Body of pancreas (tissue), 4 donors: ENCODE data around the gene PITX2. TPM values are rescaled to one million over a fixed set of nuclear protein-coding genes. Genes with fewer than 3 reads are reported as not detected.

Source experiments
- ATAC-seq: fragments of 150-250 bp; one replicate; pipeline ENCODE4 v1.9.1; 2016
- DNase-seq, 4 donors: peaks; one replicate each; pipeline ENCODE4 v3.0.0-alpha.2; 2019
- H3K27ac ChIP-seq, 4 donors: fragments of 200-600 bp; sonication (generic); 1 replicate in 3 of 4; 2 replicates in 1 of 4; pipeline versions ENCODE4 v1.5.1 to v1.6.1; 2016 to 2019; ENCODE audit warnings: mild to moderate bottlenecking in 1 of 4, mixed read lengths in 1 of 4, moderate library complexity in 1 of 4
- H3K27me3 ChIP-seq, 2 donors: fragments of 200-600 bp; sonication (generic); one replicate each; pipeline ENCODE4 v1.6.0; 2016; ENCODE audit warnings: mild to moderate bottlenecking in 1 of 2
- H3K36me3 ChIP-seq, 2 donors: fragments of 200-600 bp; sonication (generic); replicated peaks in 1 of 2; 2 replicates each; pipeline ENCODE4 v1.5.1; 2016; ENCODE audit warnings: low read depth in 2 of 2; ENCODE audit not compliant: insufficient read depth in 1 of 2
- H3K4me1 ChIP-seq: fragments of 200-600 bp; sonication (generic); one replicate; pipeline ENCODE4 v1.6.0; 2016
- H3K4me3 ChIP-seq, 2 donors: fragments of 200-600 bp; sonication (generic); 1 replicate in 1 of 2; 2 replicates in 1 of 2; pipeline ENCODE4 v1.5.1; 2016 to 2019
- H3K9me3 ChIP-seq, 3 donors: fragments of 200-600 bp; sonication (generic); 1 replicate in 2 of 3; 2 replicates in 1 of 3; pipeline ENCODE4 v1.5.1; 2016
- POLR2A ChIP-seq, 3 donors: fragments of 450-650 bp; IDR thresholded peaks; one replicate each; pipeline ENCODE4 v1.6.1; 2016; ENCODE audit warnings: antibody characterized with exemption in 3 of 3, mild to moderate bottlenecking in 2 of 3
- WGBS, 2 donors: methylation state at CpG; one replicate each; pipeline ENCODE4 v1.1.5; 2017; 5-methylcytosine and 5-hydroxymethylcytosine counted together
- intact Hi-C: fragments of 100-400 bp; cut with DNase I; formaldehyde crosslinking; loops from one replicate; pipeline ENCODE4 v1.15.1; 2023
- total RNA-seq, 2 donors: library from RNA; depleted of rRNA; stranded (reverse); fragments of >200 nt; gene quantifications; one replicate each; pipeline ENCODE4 v1.1.0, GENCODE V29; 2016
- TF ChIP-seq, protein P1 (sequence below), 7 experiments: fragments of 450-650 bp in 4 of 7; fragments of 200-600 bp in 3 of 7; sonication (generic) in 3 of 7; IDR thresholded peaks; one replicate each; pipeline ENCODE4 v1.5.1; 2016 to 2019; ENCODE audit warnings: antibody characterized with exemption in 7 of 7

PITX2 gene
- total RNA-seq, result not detected

DNA sequence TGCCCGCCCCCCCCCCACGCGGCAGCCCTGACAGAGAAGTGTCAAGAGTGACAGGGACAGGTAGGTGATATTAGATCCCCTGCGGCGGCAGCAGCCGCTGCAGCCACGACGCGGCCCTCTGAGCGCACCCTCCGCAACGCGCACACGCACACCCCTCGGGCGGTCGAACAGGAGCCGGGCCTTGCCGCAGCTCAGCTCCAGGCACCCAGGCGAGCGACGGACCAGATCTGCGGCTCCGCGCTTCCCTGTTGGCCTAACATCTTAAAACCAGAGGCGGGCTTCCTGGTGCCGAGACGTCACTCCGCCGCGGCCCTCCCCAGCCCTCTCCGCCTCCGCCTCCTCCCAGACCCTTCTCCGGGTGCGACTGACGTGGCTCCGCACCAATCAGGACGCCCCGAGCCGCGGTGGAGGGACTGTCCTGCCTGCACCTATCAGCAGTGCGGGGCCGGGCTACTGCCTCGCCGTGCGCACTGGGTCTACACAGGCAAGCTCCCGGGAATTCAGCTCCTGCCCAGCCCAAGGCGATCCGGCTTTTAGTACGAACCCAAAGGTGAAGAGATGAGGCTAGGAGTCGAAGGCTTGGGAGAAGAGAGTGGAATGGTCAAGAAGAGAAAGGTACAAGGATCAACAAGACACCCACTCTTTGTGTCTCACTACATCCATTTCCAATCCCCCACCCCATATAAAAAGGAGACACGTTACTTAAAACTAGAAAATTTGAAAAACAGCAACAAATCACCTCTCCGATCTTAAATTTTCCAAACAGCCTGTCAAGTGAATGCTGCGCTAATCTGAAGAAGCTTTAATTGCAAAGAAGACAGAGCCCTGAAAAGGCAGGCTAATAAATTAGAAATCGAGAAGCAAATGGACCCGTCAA is at the start of gene PITX2:
PITX2 (minus strand) TSS at position 237 of the 877 bp plus-strand sequence. CDS start 617 bp downstream, outside the sequence.
- DNase-seq, result peak; percentile 59 to 79 (median 68)
- Histone ChIP-seq H3K27me3 (peaks cover 0 to 76% of the 10 kb centered on the region in 2 donors), H3K9me3 (no peaks in the 10 kb centered on the region), H3K36me3 (no peaks in the 10 kb centered on the region), H3K4me1 (peaks cover 36% of the 10 kb centered on the region), H3K27ac (no peak within 1 kb of the TSS), H3K4me3 (peak within 1 kb of the TSS in 1 of 2 donors; percentile 8)
- intact Hi-C loops, result no loop called here
- ATAC-seq, result peak; percentile 77
- 3 to 8% methylated on average over 13 to 53 of the region's 56 CpGs for WGBS, 2 donors
- TF ChIP-seq, protein P1, sequence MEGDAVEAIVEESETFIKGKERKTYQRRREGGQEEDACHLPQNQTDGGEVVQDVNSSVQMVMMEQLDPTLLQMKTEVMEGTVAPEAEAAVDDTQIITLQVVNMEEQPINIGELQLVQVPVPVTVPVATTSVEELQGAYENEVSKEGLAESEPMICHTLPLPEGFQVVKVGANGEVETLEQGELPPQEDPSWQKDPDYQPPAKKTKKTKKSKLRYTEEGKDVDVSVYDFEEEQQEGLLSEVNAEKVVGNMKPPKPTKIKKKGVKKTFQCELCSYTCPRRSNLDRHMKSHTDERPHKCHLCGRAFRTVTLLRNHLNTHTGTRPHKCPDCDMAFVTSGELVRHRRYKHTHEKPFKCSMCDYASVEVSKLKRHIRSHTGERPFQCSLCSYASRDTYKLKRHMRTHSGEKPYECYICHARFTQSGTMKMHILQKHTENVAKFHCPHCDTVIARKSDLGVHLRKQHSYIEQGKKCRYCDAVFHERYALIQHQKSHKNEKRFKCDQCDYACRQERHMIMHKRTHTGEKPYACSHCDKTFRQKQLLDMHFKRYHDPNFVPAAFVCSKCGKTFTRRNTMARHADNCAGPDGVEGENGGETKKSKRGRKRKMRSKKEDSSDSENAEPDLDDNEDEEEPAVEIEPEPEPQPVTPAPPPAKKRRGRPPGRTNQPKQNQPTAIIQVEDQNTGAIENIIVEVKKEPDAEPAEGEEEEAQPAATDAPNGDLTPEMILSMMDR (IDR thresholded peaks at IDR 0.05), result no peak
- TF ChIP-seq POLR2A (IDR thresholded peaks at IDR 0.05), result no peak

GRCh38 chr4:110671679-110672078 is 48.8 kb upstream of the PITX2 start:
- Histone ChIP-seq H3K4me1 (no peaks in the 10 kb centered on the region), H3K4me3 (no peak overlapping the region), H3K36me3 (no peaks in the 10 kb centered on the region), H3K27me3 (no peaks in the 10 kb centered on the region), H3K27ac (no peak overlapping the region), H3K9me3 (no peaks in the 10 kb centered on the region)
- intact Hi-C loops, result no loop called here
- 86 to 97% methylated on average over 2 to 5 of the region's 5 CpGs for WGBS, 2 donors
- no peak for TF ChIP-seq POLR2A (IDR thresholded peaks at IDR 0.05)
- TF ChIP-seq, protein P1 (IDR thresholded peaks at IDR 0.05), result no peak
- no peak for ATAC-seq
- no peak for DNase-seq

DNA sequence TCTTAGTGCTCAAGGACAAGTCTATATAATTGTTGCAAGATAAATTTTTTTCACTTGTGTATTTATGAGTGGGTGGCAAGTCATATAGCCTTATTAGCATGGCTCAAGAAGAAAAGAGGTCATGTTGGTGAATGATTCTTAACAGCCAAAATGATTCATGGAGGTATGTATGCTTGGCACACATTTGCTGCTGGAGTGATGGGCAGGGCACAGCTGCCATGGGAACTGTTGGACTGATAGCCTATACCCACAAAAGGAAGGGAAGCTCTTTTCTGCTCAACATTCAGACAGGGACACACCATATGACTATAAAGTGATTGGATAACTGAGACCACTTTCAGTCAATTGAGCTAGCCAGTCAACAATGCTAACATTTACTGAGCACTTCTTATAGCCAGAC is 46.8 kb upstream of the PITX2 start:
- H3K36me3 ChIP-seq, result no peaks in the 10 kb centered on the region
- no peaks in the 10 kb centered on the region for H3K27me3 ChIP-seq
- no peaks in the 10 kb centered on the region for H3K9me3 ChIP-seq
- H3K4me3 ChIP-seq, result no peak overlapping the region
- TF ChIP-seq, protein P1 (IDR thresholded peaks at IDR 0.05), result no peak
- TF ChIP-seq POLR2A (IDR thresholded peaks at IDR 0.05), result no peak
- no peak overlapping the region for H3K27ac ChIP-seq
- intact Hi-C loops, result no loop called here
- H3K4me1 ChIP-seq, result no peaks in the 10 kb centered on the region
- DNase-seq (no peak), ATAC-seq (no peak)

GRCh38 chr4:110668463-110669235 is 45.8 kb upstream of the PITX2 start:
- ATAC-seq (no peak), DNase-seq (no peak)
- Histone ChIP-seq H3K36me3 (no peaks in the 10 kb centered on the region), H3K4me1 (no peaks in the 10 kb centered on the region), H3K9me3 (no peaks in the 10 kb centered on the region), H3K27me3 (no peaks in the 10 kb centered on the region), H3K27ac (no peak overlapping the region), H3K4me3 (no peak overlapping the region)
- WGBS, 2 donors, result 53 to 55% methylated on average over 6 of the region's 6 CpGs
- intact Hi-C loops, result no loop called here
- no peak for TF ChIP-seq POLR2A (IDR thresholded peaks at IDR 0.05)
- TF ChIP-seq, protein P1 (IDR thresholded peaks at IDR 0.05), result no peak
